T-cell (primary cell): ENCODE results near the gene CEP41. TPM values are rescaled to one million over a fixed set of nuclear protein-coding genes. Genes with fewer than 3 reads are reported as not detected.
A peak's percentile ranks its signal among the peaks of the same experiment; 100 is the strongest.

Experiments used
- ATAC-seq, 4 experiments: fragments of 200-7000 bp in 3 of 4; fragments of 150-1000 bp in 1 of 4; cut with Tn5 transposase; replicated peaks in 1 of 4; 1 replicate in 3 of 4; 2 replicates in 1 of 4; pipeline ENCODE4 v1.10.0; 2021; ENCODE audit warnings: moderate library complexity in 3 of 4, mild to moderate bottlenecking in 2 of 4, moderate number of reproducible peaks in 1 of 4
- CTCF ChIA-PET, 2 donors: fragments of 300-600 bp; sonication (Branson Sonifier 250); formaldehyde crosslinking; loops; one replicate each; lab custom pipeline; 2022; ENCODE audit warnings: antibody characterized with exemption in 2 of 2; lab: Charles Lee
- POLR2A ChIA-PET, 2 donors: fragments of 300-600 bp; sonication (Branson Sonifier 250); formaldehyde crosslinking; loops; one replicate each; lab custom pipeline; 2022; ENCODE audit warnings: antibody characterized with exemption in 2 of 2; lab: Charles Lee
- DNase-seq, 35 experiments: peaks; one replicate each; pipeline versions ENCODE4 v3.0.0 to v3.0.0-alpha.2; 2013 to 2023
- H3K27ac ChIP-seq: one replicate; pipeline ENCODE4 v1.5.1; 2013; ENCODE audit warnings: low read length
- H3K27me3 ChIP-seq, 2 experiments: replicated peaks in 1 of 2; 1 replicate in 1 of 2; 2 replicates in 1 of 2; pipeline versions ENCODE4 v1.6.1 to v1.7.0; 2013; ENCODE audit warnings: low read length in 1 of 2, mixed read lengths in 1 of 2; ENCODE audit not compliant: control insufficient read depth in 2 of 2, insufficient read depth in 2 of 2; ENCODE audit errors: extremely low read depth in 1 of 2
- H3K36me3 ChIP-seq, 2 donors: 1 replicate in 1 of 2; 2 replicates in 1 of 2; pipeline versions ENCODE4 v1.6.1 to v1.7.0; 2013; ENCODE audit warnings: low read length in 1 of 2; ENCODE audit not compliant: control insufficient read depth in 2 of 2, insufficient read depth in 1 of 2; ENCODE audit errors: extremely low read depth in 1 of 2
- H3K4me1 ChIP-seq, 2 experiments: 1 replicate in 1 of 2; 2 replicates in 1 of 2; pipeline versions ENCODE4 v1.6.1 to v1.7.0; 2013; ENCODE audit warnings: low read length in 2 of 2, mixed read lengths in 1 of 2; ENCODE audit not compliant: insufficient read depth in 2 of 2, control insufficient read depth in 1 of 2; ENCODE audit errors: extremely low read depth in 1 of 2
- H3K4me3 ChIP-seq, 2 donors: 1 replicate in 1 of 2; 2 replicates in 1 of 2; pipeline versions ENCODE4 v1.5.1 to v1.7.0; 2013; ENCODE audit warnings: mild to moderate bottlenecking in 2 of 2, low read length in 1 of 2, moderate library complexity in 1 of 2; ENCODE audit not compliant: control insufficient read depth in 1 of 2; ENCODE audit errors: extremely low read depth in 1 of 2
- H3K9me3 ChIP-seq: 2 replicates; pipeline ENCODE4 v1.7.0; 2013
- H3K27ac Mint-ChIP-seq, 2 donors: one replicate each; pipeline ENCODE4 v1.8.0; 2020 to 2021; ENCODE audit warnings: mild to moderate bottlenecking in 2 of 2, mixed read lengths in 2 of 2
- H3K27me3 Mint-ChIP-seq, 2 donors: one replicate each; pipeline ENCODE4 v1.8.0; 2021 to 2022; ENCODE audit warnings: mixed read lengths in 2 of 2
- H3K36me3 Mint-ChIP-seq: one replicate; pipeline ENCODE4 v1.8.0; 2021; ENCODE audit warnings: mixed read lengths
- H3K4me1 Mint-ChIP-seq, 3 donors: one replicate each; pipeline ENCODE4 v1.8.0; 2020 to 2022; ENCODE audit warnings: mixed read lengths in 3 of 3, mild to moderate bottlenecking in 1 of 3
- H3K4me3 Mint-ChIP-seq, 3 donors: one replicate each; pipeline ENCODE4 v1.8.0; 2020 to 2022; ENCODE audit warnings: mild to moderate bottlenecking in 3 of 3, mixed read lengths in 3 of 3, moderate library complexity in 3 of 3
- H3K9me3 Mint-ChIP-seq, 3 donors: one replicate each; pipeline ENCODE4 v1.8.0; 2020 to 2022; ENCODE audit warnings: mixed read lengths in 3 of 3
- WGBS: methylation state at CpG from one replicate; pipeline ENCODE4 v1.1.5; 2013; ENCODE audit warnings: missing lambda C conversion rate; ENCODE audit not compliant: insufficient coverage; 5-methylcytosine and 5-hydroxymethylcytosine counted together
- total RNA-seq, 35 experiments: library from RNA in 6 of 35; stranded (reverse) in 6 of 35; fragments of 120-200 nt in 1 of 35; gene quantifications; one replicate each; pipeline versions ENCODE4 v1.2.1 to v1.2.4 and lab custom pipeline; 2013 to 2026

The CEP41 gene
- total RNA-seq (10 to 100 TPM in 1 of 5 donors, 1 to 10 TPM in 4; 6.3 to 13.6 (median 9.2) TPM), total RNA-seq (lab: John Stamatoyannopoulos, UW) (2.8 to 20.9 (median 9.4) reads per million in 29 experiments)
- 9.6 TPM for total RNA-seq (2013)

- Mint-ChIP-seq H3K4me3 (peak within 1 kb of the TSS; percentile 96 to 98 (median 98)), H3K27ac (peak within 1 kb of the TSS; percentile 95 to 99), H3K27me3 (no peaks in the 10 kb centered on the region), H3K36me3 (no peaks in the 10 kb centered on the region), H3K4me1 (peaks cover 43 to 50% (median 47%) of the 10 kb centered on the region in 3 donors), H3K9me3 (no peaks in the 10 kb centered on the region)
- Histone ChIP-seq H3K4me1 (peaks cover 19% of the 10 kb centered on the region in 2 experiments), H3K27me3 (no peaks in the 10 kb centered on the region), H3K27ac (peak within 1 kb of the TSS; percentile 81), H3K36me3 (no peaks in the 10 kb centered on the region), H3K4me3 (peak within 1 kb of the TSS; percentile 81 to 91), H3K9me3 (no peaks in the 10 kb centered on the region)
- POLR2A ChIA-PET: interaction anchor here (0.6 to 0.7 kb wide), 2 partner anchors 20 to 489 kb away, joined by 3 to 8 read pairs; no protein-coding TSS in a partner anchor
- ATAC-seq (peak; percentile 92 to 99 (median 94)), DNase-seq (peak; percentile 76 to 93 (median 86))
- WGBS: 9% methylated on average over 44 of the region's 61 CpGs
- CTCF ChIA-PET: interaction anchor here in 1 of 2 donors (0.9 kb wide), 1 partner anchor 371 kb away, joined by 7 read pairs; no protein-coding TSS in a partner anchor
Measured at GRCh38 chr7:130440527-130441365, at the start of gene CEP41. Gene CEP41 (minus strand): TSS chr7:130441016. CDS start chr7:130440966, 50 bp downstream.

GRCh38 chr7:130490311-130490791 lies 49.5 kb upstream of the CEP41 start:
- H3K27ac ChIP-seq: no peak overlapping the region
- 83% methylated on average over 15 of the region's 21 CpGs for WGBS

GRCh38 chr7:130489140-130489983 lies 48.5 kb upstream of the CEP41 start:
- Mint-ChIP-seq H3K36me3 (no peaks in the 10 kb centered on the region), H3K4me1 (peaks cover 35 to 41% (median 36%) of the 10 kb centered on the region in 3 donors), H3K4me3 (no peak overlapping the region), H3K27ac (no peak overlapping the region), H3K9me3 (no peaks in the 10 kb centered on the region), H3K27me3 (peaks cover 27 to 73% of the 10 kb centered on the region in 2 donors)
- Histone ChIP-seq H3K4me3 (no peak overlapping the region), H3K9me3 (no peaks in the 10 kb centered on the region), H3K27ac (no peak overlapping the region), H3K27me3 (peaks cover 0 to 46% of the 10 kb centered on the region in 2 experiments), H3K4me1 (peaks cover 5 to 40% of the 10 kb centered on the region in 2 experiments), H3K36me3 (no peaks in the 10 kb centered on the region)
- ChIA-PET POLR2A (no interaction called here), CTCF (interaction anchor here (0.5 to 0.8 kb wide), 2 partner anchors 39 to 140 kb away, joined by 3 read pairs; no protein-coding TSS in a partner anchor)
- DNase-seq (no peak), ATAC-seq (no peak)
- WGBS: 92% methylated on average over 4 of the region's 10 CpGs

More at GRCh38 chr7:130490311-130490791, 49.5 kb upstream of the CEP41 start:
- no peaks in the 10 kb centered on the region for H3K36me3 ChIP-seq
- Mint-ChIP-seq H3K9me3 (no peaks in the 10 kb centered on the region), H3K36me3 (no peaks in the 10 kb centered on the region), H3K4me3 (peak overlapping the region in 1 of 3 donors; percentile 80), H3K27ac (no peak overlapping the region), H3K4me1 (peaks cover 27 to 38% (median 32%) of the 10 kb centered on the region in 3 donors), H3K27me3 (peaks cover 22 to 69% of the 10 kb centered on the region in 2 donors)
- peaks cover 0 to 46% of the 10 kb centered on the region in 2 experiments for H3K27me3 ChIP-seq
- CTCF ChIA-PET: no interaction called here
- peaks cover 5 to 40% of the 10 kb centered on the region in 2 experiments for H3K4me1 ChIP-seq
- POLR2A ChIA-PET: no interaction called here
- ATAC-seq (no peak), DNase-seq (no peak)
- no peaks in the 10 kb centered on the region for H3K9me3 ChIP-seq
- no peak overlapping the region for H3K4me3 ChIP-seq

- Histone ChIP-seq H3K27me3 (peaks cover 0 to 48% of the 10 kb centered on the region in 2 experiments), H3K27ac (no peak overlapping the region), H3K36me3 (no peaks in the 10 kb centered on the region), H3K4me3 (no peak overlapping the region), H3K9me3 (no peaks in the 10 kb centered on the region), H3K4me1 (peaks cover 5 to 40% of the 10 kb centered on the region in 2 experiments)
- peaks cover 35 to 37% (median 36%) of the 10 kb centered on the region in 3 donors for H3K4me1 Mint-ChIP-seq
- H3K4me3 Mint-ChIP-seq: peak overlapping the region in 1 of 3 donors; percentile 90
- ChIA-PET CTCF (interaction anchor here (0.5 to 0.8 kb wide), 3 partner anchors 38 to 350 kb away, joined by 3 read pairs; no protein-coding TSS in a partner anchor), POLR2A (no interaction called here)
- DNase-seq (no peak), ATAC-seq (no peak)
- peaks cover 29 to 74% of the 10 kb centered on the region in 2 donors for H3K27me3 Mint-ChIP-seq
- no peaks in the 10 kb centered on the region for H3K36me3 Mint-ChIP-seq
- H3K27ac Mint-ChIP-seq: no peak overlapping the region
- WGBS: no CpG with 5 or more reads among the region's 7 CpGs
- H3K9me3 Mint-ChIP-seq: no peaks in the 10 kb centered on the region
Measured at GRCh38 chr7:130488392-130489139, 47.8 kb upstream of the CEP41 start.

GRCh38 chr7:130486954-130487436 lies 46.2 kb upstream of the CEP41 start:
- Mint-ChIP-seq H3K36me3 (no peaks in the 10 kb centered on the region), H3K27ac (peak overlapping the region in 1 of 2 donors; percentile 11), H3K9me3 (no peaks in the 10 kb centered on the region), H3K27me3 (peaks cover 25 to 70% of the 10 kb centered on the region in 2 donors), H3K4me1 (peaks cover 25 to 28% (median 26%) of the 10 kb centered on the region in 3 donors), H3K4me3 (peak overlapping the region; percentile 85 to 90 (median 87))
- peaks cover 5 to 30% of the 10 kb centered on the region in 2 experiments for H3K4me1 ChIP-seq
- ATAC-seq: no peak
- CTCF ChIA-PET: interaction anchor here in 1 of 2 donors (0.6 to 1.5 kb wide), 6 partner anchors 91 to 1749 kb away, joined by 3 to 5 read pairs (median 3); no protein-coding TSS in a partner anchor
- no peaks in the 10 kb centered on the region for H3K9me3 ChIP-seq
- DNase-seq: no peak
- 9% methylated on average over 4 of the region's 6 CpGs for WGBS
- peak overlapping the region; percentile 71 for H3K4me3 ChIP-seq
- POLR2A ChIA-PET: interaction anchor here in 1 of 2 donors (0.7 kb wide), 1 partner anchor 370 kb away, joined by 3 read pairs; no protein-coding TSS in a partner anchor
- H3K27me3 ChIP-seq: peaks cover 0 to 39% of the 10 kb centered on the region in 2 experiments
- H3K36me3 ChIP-seq: no peaks in the 10 kb centered on the region
- no peak overlapping the region for H3K27ac ChIP-seq
